ENCODE measurements around the gene WDR27.

- TF ChIP-seq CTCF (IDR thresholded peaks at IDR 0.05; ENCODE audit: low read length): no peak
- TF ChIP-seq EZH2 (IDR thresholded peaks at IDR 0.05; ENCODE audit: borderline replicate concordance, low read length): no peak
Observed at GRCh38 chr6:169622618-169623017, 79.2 kb downstream of the WDR27 start.
